Umbilical cord (tissue), 2 donors: Measurements from ENCODE around the gene OGFOD3. TPM values are rescaled to one million over a fixed set of nuclear protein-coding genes. Genes with fewer than 3 reads are reported as not detected.
A peak's percentile ranks its signal among the peaks of the same experiment; 100 is the strongest.
"Not testable (repeated sequence)": the region's sequence is repeated elsewhere in the genome, so short reads cannot be mapped to it uniquely, and the experiment has no call there.

Experiments
- DNase-seq: peaks from one replicate; pipeline ENCODE4 v3.0.0-alpha.2; 2015; ENCODE audit warnings: low spot score
- total RNA-seq: library from RNA; depleted of rRNA; stranded (reverse); fragments of >200 nt; gene quantifications from one replicate; pipeline ENCODE4 v1.2.3, GENCODE V29; 2014; ENCODE audit warnings: low replicate concordance; ENCODE audit not compliant: insufficient read depth

OGFOD3 gene
- total RNA-seq, 1 donor from 2014 or later, result 8.4 TPM

DNA sequence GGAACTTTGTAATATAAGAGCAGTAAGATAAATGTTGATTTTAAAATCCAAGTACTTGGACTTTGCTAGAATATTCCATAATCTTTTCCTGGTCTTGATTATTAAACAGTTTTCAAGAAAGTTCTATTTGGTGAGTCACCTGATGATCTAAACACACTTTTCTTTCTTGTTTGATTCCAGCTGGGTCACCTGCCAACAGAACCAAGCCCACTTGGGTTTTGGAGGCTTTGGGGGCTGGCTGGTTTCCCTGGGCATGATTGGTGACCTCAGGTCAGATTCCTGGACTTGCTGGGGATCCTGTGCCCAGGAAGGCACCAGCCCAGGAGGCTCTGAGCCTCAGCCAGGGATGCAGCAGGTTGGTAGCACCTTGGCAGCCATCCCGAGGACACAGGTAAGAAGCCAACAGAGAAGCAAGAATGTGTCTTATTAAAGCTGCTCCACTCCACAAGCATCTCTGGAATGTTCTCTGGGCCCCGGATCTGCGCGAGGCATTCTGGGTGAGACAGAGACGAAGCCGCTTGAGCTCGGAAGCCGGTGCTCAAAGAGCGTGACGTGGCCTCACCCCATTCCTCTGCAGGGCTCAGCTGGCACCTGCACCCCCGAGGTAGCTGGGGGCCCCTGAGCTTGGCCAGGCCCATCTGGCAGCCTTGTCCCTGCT lies 62.5 kb downstream of the OGFOD3 start:
- DNase-seq, result peak; percentile 71

DNA sequence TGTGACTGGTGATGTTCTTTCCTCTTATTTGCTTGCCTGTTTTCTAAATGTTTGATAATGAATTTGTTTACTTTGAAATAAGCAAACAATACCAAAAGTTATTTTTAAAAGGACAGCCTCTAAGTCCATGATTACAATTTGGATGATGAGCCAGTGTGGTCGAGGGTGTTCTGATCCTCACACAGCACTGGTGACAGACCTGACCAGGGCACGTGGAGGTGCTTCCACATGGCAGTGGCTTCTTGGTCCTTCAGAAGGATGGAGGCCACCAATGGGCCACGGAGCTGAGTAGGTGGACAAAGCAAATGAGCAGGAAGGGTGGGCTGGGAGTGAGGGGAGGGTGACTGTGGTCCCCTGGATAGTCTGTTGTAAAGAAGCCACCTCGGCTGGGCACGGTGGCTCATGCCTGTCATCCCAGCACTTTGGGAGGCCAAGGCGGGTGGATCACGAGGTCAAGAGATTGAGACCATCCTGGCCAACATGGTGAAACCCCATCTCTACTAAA lies 63.5 kb downstream of the OGFOD3 start:
- DNase-seq, result no peak

DNA sequence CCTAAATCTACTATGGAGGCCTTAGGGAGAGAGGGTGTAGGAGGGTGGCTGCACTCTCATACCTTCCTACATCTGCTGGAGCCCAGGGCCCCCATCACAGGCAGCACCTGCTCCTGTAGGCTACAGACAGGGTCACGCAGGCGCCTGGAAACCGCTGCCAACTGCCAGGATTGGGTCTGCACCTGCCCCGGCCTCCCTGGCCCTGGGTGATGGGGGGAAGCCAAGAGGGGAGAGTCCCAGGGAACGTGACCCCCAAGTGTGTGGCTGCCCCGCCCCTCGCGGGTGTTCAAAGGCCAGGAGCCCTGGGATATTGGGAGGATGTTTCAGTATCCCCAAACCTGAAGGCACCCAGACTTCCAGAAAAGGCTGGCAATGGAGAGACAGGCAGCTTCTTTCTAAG lies 64.9 kb downstream of the OGFOD3 start:
- DNase-seq, result no peak

DNA sequence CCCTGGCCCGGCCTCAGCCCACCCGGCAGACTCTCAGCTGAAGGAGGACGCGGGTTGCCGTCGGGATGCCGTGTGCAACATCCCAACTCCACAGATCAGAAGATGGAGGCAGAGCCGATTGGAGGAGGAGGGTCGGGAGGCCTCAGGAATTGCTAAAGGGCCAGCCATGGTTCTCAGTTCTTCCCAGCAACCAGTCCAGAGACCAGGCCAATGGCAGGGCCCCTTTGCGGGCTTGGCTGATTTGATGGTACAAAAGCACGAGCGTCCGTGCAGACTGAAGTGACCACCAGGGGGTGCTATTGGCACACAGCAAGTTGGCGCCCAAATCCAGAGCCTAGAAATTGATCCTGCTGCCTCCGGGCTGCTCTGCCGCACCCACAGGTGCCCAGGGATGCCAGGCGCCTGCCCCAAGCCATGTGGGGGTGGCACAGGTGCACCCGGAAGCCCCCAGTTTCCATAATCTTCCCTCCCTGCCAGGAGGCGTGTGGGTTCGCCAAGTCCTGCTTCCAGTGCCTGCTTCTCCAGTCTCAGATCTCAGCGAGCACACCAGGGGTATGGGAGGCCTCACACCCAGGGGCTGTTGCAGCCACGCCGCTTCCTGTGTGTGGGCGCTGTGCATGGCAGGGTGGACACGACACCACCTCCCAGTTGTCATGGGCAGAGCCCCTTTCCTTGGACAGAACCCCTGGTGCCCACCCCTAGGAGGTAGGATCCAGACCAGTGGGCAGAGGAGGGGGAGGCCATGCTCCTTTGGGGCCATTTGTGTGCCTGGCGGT lies 66.5 kb downstream of the OGFOD3 start:
- DNase-seq, result peak; percentile 86

DNA sequence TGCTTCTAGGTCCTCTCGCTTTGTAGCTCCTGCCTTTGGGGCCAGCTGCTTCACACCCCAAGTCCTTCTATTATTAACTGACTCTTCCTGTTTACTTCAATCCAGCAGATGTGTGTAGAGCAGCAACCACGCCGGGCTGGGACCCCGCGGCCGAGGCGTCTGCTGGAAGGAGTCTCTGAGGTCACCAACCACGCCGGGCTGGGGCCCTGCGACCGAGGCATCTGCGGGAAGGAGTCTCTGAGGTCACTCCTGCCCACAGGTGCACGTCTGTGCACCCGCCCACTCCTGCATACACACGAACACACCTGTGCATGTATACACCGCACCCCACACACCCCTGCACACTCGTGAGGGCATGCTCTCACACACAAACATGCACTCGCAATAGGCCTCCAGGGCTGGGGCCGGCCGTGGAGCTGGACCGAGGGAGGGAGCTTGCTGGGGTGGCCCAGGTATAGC lies 67.1 kb downstream of the OGFOD3 start:
- no peak for DNase-seq

DNA sequence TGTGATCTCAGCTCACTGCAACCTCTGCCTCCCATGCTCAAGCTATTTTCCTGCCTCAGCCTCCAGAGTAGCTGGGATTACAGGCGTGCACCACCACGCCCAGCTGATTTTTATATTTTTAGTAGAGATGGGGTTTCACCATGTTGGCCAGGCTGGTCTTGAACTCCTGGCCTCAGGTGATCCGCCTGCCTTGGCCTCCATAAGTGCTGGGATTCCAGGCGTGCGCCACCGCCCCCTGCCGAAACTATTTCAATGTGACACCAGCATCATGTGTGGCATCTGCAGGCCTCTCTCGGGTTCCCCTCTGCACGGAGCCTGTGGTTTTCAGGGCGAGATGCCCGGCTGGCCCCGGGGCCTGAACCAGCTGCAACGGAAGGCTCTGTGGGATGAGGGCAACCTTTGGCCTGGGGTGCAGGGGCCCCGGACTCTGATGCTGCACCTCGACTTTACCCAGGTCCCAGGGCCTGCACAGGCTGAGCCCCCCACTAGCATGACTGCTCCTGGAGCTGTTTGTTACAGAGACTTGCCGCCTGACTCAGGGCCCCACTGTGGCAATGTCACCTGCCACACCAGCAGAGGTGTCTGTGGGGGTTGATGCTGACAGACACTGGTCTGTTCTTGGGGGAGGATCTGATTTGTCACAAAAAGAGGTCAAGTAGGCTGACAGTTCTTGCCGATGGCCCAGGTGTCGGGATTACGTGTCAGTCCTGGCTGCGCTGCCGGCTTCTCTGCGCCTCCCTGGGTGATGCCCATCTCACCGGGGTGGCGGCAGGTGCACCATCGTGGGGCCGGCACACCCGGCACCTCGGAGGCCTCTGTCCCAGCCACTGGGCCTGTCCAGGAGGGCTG lies 68.0 kb downstream of the OGFOD3 start:
- no peak for DNase-seq

DNA sequence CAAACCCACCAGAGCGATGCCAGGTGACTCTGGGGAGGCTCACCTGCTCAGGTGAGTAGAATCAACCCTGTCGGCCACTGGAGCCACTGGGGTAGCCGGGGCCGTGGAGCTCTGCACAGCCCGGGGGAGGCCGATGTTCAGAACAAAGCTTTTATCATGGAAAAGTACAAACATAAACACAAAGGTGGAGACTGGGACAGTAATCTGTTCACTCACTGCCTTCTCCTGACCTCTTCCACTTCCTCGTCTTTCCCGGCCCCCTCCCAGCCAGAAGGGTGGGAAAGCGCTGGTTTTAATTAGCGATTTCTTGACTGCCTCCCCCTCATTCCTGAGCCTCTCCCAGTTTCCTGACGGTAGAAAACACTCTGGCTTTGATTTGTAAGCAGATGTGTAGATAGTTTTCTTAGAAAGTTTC lies 69.1 kb downstream of the OGFOD3 start:
- DNase-seq, result no peak

DNA sequence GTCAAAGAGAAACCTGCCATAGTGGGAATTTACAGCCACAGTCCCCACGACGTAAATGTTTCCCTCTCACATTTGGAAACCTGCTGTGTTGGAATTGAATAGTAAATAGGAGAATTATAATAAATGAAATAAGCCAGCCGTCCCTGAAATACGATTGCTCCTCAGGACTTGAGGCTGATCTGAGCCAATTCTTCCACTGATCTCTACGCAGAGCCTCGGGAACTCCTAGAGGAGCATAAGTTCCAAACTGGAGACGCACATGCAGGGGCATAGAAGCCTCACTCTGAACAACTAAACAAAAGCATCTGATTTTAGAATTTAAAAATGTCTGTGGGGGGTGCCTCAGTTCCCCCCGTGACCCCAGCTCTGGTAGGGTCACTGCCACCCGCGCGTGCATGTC lies 69.5 kb downstream of the OGFOD3 start:
- DNase-seq, result no peak

DNA sequence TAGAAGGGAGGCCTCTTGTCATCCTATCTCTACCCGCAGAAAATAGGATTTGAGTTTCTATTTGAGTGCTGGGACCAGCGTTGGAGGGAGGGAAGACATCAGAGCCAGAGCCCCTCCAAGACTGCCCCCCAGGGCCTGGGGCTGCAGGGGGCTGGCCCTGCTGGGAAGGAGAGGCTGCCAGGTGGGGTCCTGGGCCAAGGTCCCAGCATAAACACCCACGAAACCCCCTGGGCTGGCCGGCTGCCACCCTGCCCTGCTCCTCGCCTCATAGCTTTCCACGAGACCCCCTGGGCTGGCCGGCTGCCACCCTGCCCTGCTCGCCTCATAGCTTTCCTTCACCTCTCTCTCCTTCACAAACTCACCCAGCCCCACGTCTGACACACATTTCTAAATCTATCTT lies 70.0 kb downstream of the OGFOD3 start:
- no peak for DNase-seq

DNA sequence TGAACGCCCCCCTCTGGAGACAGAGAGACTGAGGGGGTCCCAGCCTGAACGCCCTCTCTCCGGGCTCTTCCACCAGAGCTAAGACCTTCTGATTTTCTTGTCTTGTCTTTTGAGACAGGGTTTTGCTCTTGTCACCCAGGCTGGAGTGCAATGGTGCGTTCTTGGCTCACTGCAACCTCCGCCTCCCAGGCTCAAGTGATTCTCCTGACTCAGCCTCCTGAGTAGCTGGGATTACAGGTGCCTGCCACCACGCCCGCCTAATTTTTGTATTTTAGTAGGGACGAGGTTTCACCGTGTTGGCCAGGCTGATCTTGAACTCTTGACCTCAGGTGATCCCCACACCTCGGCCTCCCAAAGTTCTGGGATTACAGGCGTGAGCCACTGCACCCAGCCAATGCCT lies 70.4 kb downstream of the OGFOD3 start:
- DNase-seq, result not testable (repeated sequence)

DNA sequence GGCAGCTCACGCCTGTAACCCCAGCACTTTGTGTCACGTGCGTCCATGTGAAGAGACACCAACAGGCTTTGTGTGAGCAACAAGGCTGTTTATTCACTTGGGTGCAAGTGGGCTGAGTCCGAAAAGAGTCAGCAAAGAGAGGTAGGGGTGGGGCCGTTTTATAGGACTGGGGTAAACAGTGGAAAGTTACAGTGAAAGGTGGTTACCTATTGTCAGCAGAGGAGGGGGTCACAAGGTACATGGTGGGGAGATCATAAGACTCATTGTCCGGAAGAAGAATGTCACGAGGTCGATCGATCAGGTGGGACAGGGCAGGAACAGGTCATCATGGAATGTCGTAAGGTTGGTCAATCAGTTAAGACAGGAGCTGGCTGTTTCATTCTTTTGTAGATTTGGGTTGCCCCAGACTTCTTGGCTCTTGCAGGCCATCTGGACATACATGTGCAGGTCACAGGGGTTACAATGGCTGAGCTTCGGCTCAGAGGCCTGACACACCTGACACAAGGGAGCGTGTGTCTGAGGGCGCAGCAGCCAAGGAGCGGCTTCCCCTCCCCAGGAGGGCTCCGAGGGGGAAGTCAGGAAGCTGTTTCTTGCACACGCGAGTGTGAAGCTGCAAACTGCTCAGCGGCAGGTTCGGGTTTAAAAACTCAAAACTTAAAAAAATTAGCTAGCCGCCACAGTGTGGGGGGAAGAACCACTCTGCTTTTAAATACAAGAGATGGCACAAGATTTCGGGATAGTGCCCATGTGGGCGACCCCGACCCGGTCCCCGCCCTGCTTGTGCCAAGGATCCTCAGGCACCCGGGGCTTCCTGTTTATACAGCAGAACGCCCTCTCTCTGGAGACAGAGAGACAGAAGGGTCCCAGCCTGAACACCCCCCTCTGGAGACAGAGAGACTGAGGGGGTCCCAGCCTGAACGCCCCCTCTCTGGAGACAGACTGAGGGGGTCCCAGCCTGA lies 71.8 kb downstream of the OGFOD3 start:
- no peak for DNase-seq

DNA sequence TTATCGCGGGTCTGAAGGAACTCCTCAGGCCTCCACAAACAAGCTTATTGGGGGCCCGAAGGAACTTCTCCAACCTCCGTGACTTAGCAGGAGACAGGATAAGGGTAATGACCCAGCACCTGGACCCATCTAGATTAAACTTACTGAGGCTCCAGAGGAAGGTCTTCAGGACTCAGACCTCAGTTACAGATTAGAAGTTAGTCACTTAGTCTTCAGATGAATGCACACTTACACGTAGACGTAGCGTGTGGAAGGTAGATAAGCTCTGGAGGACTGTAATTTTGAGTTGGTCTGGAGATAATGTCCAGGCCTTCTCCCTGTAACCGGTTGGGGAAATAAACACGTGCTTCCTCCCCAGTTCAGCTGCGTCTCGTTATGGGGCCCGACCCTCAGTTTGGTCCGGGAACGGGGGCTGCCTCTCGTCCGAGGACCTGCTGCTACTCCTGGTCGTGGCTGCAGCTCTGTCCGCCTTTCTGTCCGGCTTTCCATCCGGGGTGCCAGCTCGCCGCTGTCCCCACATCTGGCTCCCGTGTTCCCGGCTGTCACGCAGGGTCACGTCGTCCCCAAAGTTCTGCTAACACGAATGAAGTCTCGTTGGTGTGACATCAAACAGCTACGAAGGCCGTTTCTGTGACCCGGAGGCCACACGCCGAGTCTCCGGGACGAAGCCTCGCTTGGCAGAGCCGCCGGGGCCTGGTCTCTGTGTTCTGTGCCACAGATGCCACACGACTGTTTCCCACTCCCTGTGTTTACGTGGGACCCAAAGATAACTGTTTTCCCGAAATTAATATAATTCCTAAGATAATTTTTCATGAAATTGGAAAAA lies 73.0 kb downstream of the OGFOD3 start:
- no peak for DNase-seq

DNA sequence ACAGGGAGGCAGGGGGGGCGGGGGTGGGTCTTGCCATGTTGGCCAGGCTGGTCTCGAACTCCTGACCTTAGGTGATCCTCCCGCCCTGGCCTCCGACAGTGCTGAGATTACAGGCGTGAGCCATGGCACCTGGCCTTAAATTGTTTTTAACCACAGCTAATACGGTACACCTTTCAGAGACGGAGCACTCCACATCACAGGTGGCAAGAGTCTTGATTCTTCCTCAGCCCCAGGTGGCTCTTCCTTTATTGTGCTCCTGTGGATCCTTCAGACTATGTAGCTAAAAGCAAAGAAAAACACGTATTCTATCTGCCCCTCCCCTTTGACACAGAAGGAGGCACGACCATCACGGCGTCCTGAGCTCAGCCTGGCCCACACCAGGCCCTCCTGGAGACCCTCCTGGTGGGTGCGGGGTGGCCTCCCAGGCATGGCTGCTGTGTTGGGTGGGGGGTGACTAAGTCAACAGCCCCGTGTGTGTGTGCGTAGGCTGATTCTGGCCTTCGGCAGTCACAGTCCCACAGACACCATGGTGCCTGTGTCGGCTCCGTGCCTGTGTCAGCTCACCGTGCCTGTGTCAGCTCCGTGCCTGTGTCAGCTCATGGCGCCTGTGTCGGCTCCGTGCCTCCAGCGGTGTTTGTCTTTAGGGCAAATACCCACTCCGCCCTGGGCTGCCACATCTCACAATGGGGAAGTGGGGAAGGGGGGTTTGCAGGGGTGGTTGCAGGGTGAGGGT lies 74.0 kb downstream of the OGFOD3 start:
- DNase-seq, result no peak

DNA sequence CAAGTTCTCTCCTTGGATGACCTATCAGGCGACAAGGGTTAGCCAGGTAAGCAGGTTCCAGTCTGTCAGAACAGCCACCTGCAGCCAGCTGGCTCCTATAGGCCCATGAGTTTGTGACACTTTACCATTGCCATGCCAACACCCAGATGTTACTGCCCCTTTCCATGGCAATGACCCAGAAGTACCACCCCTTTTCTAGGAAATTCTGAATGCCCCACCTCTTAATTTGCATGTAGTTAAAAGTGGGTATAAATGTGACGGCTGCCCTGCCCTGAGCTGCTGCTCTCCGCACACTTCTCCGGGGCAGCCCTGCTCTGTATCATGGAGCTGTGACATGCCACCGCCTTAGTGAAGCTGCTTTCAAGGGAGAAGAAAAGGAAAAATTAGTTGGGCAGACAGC lies 74.8 kb downstream of the OGFOD3 start:
- DNase-seq, result no peak

DNA sequence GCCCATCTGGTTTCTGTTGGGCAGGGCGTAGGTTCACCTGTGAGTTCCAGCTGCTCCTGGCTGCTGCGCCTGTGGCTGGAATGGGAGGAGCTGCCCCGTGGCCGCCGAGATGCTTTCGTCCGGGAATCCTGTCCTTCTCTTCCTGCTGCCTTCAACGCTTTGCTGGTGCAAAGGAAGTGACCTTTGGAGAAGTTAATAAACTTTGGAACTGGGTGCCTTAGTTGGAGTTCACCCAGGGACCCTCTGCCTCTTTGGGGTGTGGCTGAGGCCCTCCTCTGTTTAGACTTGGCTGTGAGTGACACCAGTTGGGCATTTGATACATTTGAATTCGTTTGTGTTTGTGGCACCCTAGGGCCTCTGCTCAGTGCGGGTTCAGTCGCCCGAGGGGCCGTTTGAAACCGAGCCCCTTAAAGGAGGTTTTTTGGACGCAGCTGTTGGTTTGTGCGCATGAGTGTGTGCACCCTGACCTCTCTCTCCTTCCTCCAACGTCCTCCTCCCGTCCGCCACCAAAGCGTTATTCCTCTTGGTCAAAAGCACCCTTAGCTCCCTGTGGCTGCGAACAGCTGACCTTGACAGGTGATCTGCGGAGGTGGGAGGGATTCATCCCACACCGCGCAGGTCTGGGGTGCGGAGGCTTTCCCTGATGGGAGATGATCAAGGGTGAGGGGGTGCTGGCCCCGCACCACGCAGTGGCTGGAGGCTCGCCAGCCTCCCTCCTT lies 75.9 kb downstream of the OGFOD3 start:
- DNase-seq, result no peak

DNA sequence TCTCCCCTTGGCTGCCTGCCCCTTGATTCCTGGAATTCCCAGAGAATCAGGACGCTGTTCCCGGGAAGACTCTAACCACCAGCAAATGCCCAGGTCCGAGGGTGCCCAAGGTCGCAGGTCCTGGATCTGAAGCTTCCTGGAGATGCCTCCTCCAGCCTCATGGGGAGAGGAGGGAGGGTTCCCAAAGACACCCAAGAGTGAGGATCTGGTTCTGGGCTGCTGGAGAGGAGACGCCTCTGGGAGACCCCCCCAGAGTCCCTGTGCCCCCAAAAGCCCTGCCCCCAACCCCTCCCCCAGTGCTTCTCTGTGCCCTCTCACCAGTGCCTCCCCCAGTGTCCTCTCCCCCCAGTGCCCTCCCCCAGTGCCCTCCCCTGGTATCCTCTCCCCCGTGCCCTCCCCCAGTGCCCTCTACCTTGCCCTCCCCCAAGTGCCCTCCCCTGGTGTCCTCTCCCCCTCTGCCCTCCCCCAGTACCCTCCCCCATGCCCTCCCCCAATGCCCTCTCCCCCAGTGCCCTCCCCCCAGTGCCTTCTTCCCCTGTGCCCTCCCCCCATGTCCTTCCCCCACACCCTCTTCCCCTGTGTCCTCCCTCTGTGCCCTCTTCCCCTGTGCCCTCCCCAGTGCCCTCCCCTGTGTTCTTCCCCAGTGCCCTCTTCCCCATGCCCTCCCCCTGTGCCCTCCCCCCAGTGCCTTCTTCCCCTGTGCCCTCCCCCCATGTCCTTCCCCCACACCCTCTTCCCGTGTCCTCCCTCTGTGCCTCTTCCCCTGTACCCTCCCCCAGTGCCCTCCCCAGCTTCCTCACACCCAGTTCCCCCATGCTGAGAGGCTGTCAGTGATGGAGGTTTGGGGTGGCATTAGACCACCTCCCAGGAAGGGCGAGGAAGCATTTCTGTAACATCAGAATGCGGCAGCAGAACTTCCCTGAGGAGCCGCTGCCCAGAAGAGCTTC lies 78.5 kb downstream of the OGFOD3 start:
- no peak for DNase-seq
